PC-9 (cell line): ENCODE data around the gene NPIPB2. TPM values are rescaled to one million over a fixed set of nuclear protein-coding genes. Genes with fewer than 3 reads are reported as not detected.
A peak's percentile ranks its signal among the peaks of the same experiment; 100 is the strongest.

Source experiments
- BruUV-seq: library from RNA; stranded (reverse); fragments of 400-500 nt; replicated peaks from 2 replicates; lab custom pipeline; 2021; lab: Mats Ljungman, UMichigan
- CTCF ChIA-PET: fragments of 300-600 bp; sonication (Branson Sonifier 250); formaldehyde crosslinking; loops from one replicate; lab custom pipeline; 2022; ENCODE audit warnings: antibody characterized with exemption; lab: Charles Lee
- POLR2A ChIA-PET: fragments of 300-600 bp; sonication (Branson Sonifier 250); formaldehyde crosslinking; loops from one replicate; lab custom pipeline; 2022; ENCODE audit warnings: antibody characterized with exemption; ENCODE audit not compliant: unreplicated experiment; lab: Charles Lee
- DNase-seq, 2 experiments: peaks; one replicate each; pipeline versions ENCODE4 v3.0.0 to v3.0.0-alpha.2; 2015 to 2022; ENCODE audit warnings: mixed read lengths in 1 of 2
- H2AFZ ChIP-seq: fragments of 200-600 bp; sonication (generic); 2 replicates; pipeline ENCODE4 v1.8.1; 2017; ENCODE audit warnings: antibody characterized with exemption
- H3F3A ChIP-seq: fragments of 200-600 bp; sonication (generic); 2 replicates; pipeline ENCODE4 v1.8.1; 2017; ENCODE audit warnings: antibody characterized with exemption, mild to moderate bottlenecking, low read depth; ENCODE audit not compliant: insufficient read depth
- H3K27ac ChIP-seq: fragments of 200-600 bp; sonication (generic); 2 replicates; pipeline ENCODE4 v1.6.1; 2016; ENCODE audit warnings: mixed run types
- H3K27me3 ChIP-seq: fragments of 200-600 bp; sonication (generic); 2 replicates; pipeline ENCODE4 v1.6.1; 2016; ENCODE audit warnings: low read depth, mixed run types; ENCODE audit not compliant: insufficient read depth
- H3K36me3 ChIP-seq: fragments of 200-600 bp; sonication (generic); 2 replicates; pipeline ENCODE4 v1.6.1; 2016; ENCODE audit warnings: low read depth, mixed run types
- H3K4me1 ChIP-seq: fragments of 200-600 bp; sonication (generic); replicated peaks from 2 replicates; pipeline ENCODE4 v1.6.1; 2016; ENCODE audit warnings: mixed run types; ENCODE audit not compliant: insufficient read depth
- H3K4me2 ChIP-seq: fragments of 200-600 bp; sonication (generic); 2 replicates; pipeline ENCODE4 v1.6.1; 2017; ENCODE audit warnings: mixed run types
- H3K4me3 ChIP-seq: fragments of 200-600 bp; sonication (generic); 2 replicates; pipeline ENCODE4 v1.6.1; 2016; ENCODE audit warnings: mixed run types
- H3K79me2 ChIP-seq: fragments of 200-600 bp; sonication (generic); 2 replicates; pipeline ENCODE4 v1.6.1; 2017; ENCODE audit warnings: low read depth, mixed run types
- H3K9me2 ChIP-seq: fragments of 200-600 bp; sonication (generic); 2 replicates; pipeline ENCODE4 v1.8.1; 2017; ENCODE audit warnings: mild to moderate bottlenecking; ENCODE audit not compliant: insufficient read depth
- H3K9me3 ChIP-seq: fragments of 200-600 bp; sonication (generic); 2 replicates; pipeline ENCODE4 v1.8.1; 2016; ENCODE audit warnings: low read depth; ENCODE audit not compliant: insufficient read depth
- H4K20me1 ChIP-seq: fragments of 200-600 bp; sonication (generic); 2 replicates; pipeline ENCODE4 v1.8.1; 2017; ENCODE audit not compliant: insufficient read depth
- EZH2 ChIP-seq: fragments of 200-600 bp; sonication (generic); IDR thresholded peaks from 2 replicates; pipeline ENCODE4 v1.8.0; 2017; ENCODE audit warnings: antibody characterized with exemption, low read depth
- intact Hi-C: fragments of 100-400 bp; cut with micrococcal nuclease; formaldehyde crosslinking; loops from one replicate; pipeline ENCODE4 v1.10.0; 2022; ENCODE audit not compliant: unreplicated experiment
- total RNA-seq: library from RNA; stranded (reverse); gene quantifications from 2 replicates; pipeline ENCODE4 v1.2.3, GENCODE V29; 2021
- TF ChIP-seq, protein P1 (sequence below): fragments of 200-600 bp; sonication (generic); conservative IDR thresholded peaks from 2 replicates; pipeline ENCODE4 v1.6.1; 2017; ENCODE audit warnings: mixed run types, antibody characterized with exemption, mild to moderate bottlenecking, moderate library complexity

Gene NPIPB2
- total RNA-seq, 1 experiment from 2014 or later: 43.3 TPM

DNA sequence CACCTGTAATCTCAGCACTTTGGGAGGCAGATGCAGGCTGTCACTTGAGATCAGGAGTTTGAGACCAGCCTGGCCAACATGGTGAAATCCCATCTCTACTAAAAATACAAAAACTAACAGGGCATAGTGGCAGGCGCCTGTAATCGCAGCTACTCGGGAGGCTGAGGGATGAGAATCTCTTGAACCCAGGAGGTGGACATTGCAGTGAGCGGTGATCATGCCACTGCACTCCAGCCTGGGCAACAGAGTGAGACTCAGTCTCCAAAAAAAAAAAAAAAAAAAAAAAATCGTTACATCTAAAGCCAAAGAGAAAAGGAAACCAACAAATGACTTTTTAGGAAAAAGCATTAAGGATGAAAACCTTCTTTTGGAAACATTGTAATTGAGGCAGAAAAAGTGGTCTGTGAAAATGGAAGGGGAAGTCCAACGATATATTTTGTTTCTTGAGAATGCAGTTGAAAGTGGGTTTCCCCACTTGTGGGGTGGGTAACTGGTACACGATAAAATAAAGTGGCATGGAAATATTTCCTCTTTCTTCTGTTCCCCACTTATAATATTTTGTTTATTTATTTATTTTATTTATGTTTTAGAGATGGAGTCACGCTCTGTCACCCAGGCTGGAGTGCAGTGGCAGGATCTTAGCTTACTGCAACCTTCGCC is 37.3 kb upstream of the NPIPB2 start:
- TF ChIP-seq, protein P1, sequence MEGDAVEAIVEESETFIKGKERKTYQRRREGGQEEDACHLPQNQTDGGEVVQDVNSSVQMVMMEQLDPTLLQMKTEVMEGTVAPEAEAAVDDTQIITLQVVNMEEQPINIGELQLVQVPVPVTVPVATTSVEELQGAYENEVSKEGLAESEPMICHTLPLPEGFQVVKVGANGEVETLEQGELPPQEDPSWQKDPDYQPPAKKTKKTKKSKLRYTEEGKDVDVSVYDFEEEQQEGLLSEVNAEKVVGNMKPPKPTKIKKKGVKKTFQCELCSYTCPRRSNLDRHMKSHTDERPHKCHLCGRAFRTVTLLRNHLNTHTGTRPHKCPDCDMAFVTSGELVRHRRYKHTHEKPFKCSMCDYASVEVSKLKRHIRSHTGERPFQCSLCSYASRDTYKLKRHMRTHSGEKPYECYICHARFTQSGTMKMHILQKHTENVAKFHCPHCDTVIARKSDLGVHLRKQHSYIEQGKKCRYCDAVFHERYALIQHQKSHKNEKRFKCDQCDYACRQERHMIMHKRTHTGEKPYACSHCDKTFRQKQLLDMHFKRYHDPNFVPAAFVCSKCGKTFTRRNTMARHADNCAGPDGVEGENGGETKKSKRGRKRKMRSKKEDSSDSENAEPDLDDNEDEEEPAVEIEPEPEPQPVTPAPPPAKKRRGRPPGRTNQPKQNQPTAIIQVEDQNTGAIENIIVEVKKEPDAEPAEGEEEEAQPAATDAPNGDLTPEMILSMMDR: no peak
- TF ChIP-seq EZH2: no peak
- ChIA-PET CTCF (no interaction called here), POLR2A (no interaction called here)
- no peaks in the 10 kb centered on the region for H3K9me2 ChIP-seq
- H3K4me3 ChIP-seq: no peak overlapping the region
- peaks cover 11% of the 10 kb centered on the region; the same call in 1 of the 2 replicates for H3K4me1 ChIP-seq
- no TSS peak for BruUV-seq
- H2AFZ ChIP-seq: no peak overlapping the region
- H3K36me3 ChIP-seq: no peaks in the 10 kb centered on the region
- peaks cover 26% of the 10 kb centered on the region for H3K79me2 ChIP-seq
- no peak overlapping the region for H3K4me2 ChIP-seq
- no peak overlapping the region for H3K27ac ChIP-seq
- DNase-seq: no peak
- H3F3A ChIP-seq: no peaks in the 10 kb centered on the region
- no peaks in the 10 kb centered on the region for H4K20me1 ChIP-seq
- no peaks in the 10 kb centered on the region for H3K9me3 ChIP-seq
- H3K27me3 ChIP-seq: no peaks in the 10 kb centered on the region
- intact Hi-C loops: loop anchor here (5.0 kb wide), 2 partner anchors 62 to 83 kb away; partner anchors contain the start of gene GSPT1

GRCh38 chr16:11978080-11978479 is 36.2 kb upstream of the NPIPB2 start:
- peak overlapping the region; percentile 93; the same call in 1 of the 2 replicates for H3K4me3 ChIP-seq
- intact Hi-C loops: loop anchor here (5.0 kb wide), 2 partner anchors 61 to 84 kb away; partner anchors contain the start of gene GSPT1
- H3K27ac ChIP-seq: peak overlapping the region; percentile 44
- peaks cover 2% of the 10 kb centered on the region; the same call in 1 of the 2 replicates for H3F3A ChIP-seq
- peak overlapping the region; percentile 98; the same call in 1 of the 2 replicates for H2AFZ ChIP-seq
- POLR2A ChIA-PET: interaction anchor here (1.4 kb wide), 1 partner anchor 50 kb away, joined by 8 read pairs; no protein-coding TSS in a partner anchor
- H3K27me3 ChIP-seq: no peaks in the 10 kb centered on the region
- H3K79me2 ChIP-seq: peaks cover 26% of the 10 kb centered on the region
- no peaks in the 10 kb centered on the region for H3K9me3 ChIP-seq
- peaks cover 18% of the 10 kb centered on the region; the same call in 1 of the 2 replicates for H3K4me1 ChIP-seq
- CTCF ChIA-PET: no interaction called here
- H3K9me2 ChIP-seq: no peaks in the 10 kb centered on the region
- no peak for DNase-seq
- no peaks in the 10 kb centered on the region for H4K20me1 ChIP-seq
- no peak for TF ChIP-seq EZH2
- TF ChIP-seq, protein P1: no peak
- no TSS peak for BruUV-seq
- H3K4me2 ChIP-seq: peak overlapping the region; percentile 99
- no peaks in the 10 kb centered on the region for H3K36me3 ChIP-seq

- TSS peak; percentile 36 for BruUV-seq
- H3K27ac ChIP-seq: peak overlapping the region; percentile 44
- H3K79me2 ChIP-seq: peaks cover 27% of the 10 kb centered on the region
- peak overlapping the region; percentile 93 for H3K4me3 ChIP-seq
- H3K4me2 ChIP-seq: peak overlapping the region; percentile 99
- DNase-seq: peak; percentile 35 to 48
- no peaks in the 10 kb centered on the region for H3K27me3 ChIP-seq
- ChIA-PET POLR2A (interaction anchor here (0.6 to 1.4 kb wide), 3 partner anchors 50 to 217 kb away, joined by 3 to 8 read pairs (median 4); no protein-coding TSS in a partner anchor), CTCF (no interaction called here)
- H3K36me3 ChIP-seq: no peaks in the 10 kb centered on the region
- H3F3A ChIP-seq: peaks cover 3% of the 10 kb centered on the region; the same call in 1 of the 2 replicates
- no peaks in the 10 kb centered on the region for H3K9me3 ChIP-seq
- no peaks in the 10 kb centered on the region for H4K20me1 ChIP-seq
- TF ChIP-seq, protein P1: no peak
- no peak for TF ChIP-seq EZH2
- peaks cover 19% of the 10 kb centered on the region; the same call in 1 of the 2 replicates for H3K4me1 ChIP-seq
- intact Hi-C loops: loop anchor here (2.0 to 5.0 kb wide), 3 partner anchors 49 to 85 kb away; partner anchors contain the start of gene GSPT1
- no peaks in the 10 kb centered on the region for H3K9me2 ChIP-seq
- peak overlapping the region; percentile 98 for H2AFZ ChIP-seq
Observed at GRCh38 chr16:11977376-11978041, 35.7 kb upstream of the NPIPB2 start.
